Measurements from ENCODE around the gene VEZT. TPM values are rescaled to one million over a fixed set of nuclear protein-coding genes. Genes with fewer than 3 reads are reported as not detected.

VEZT gene
- 192 and 219 TPM in 2 replicates for polyA plus RNA-seq
- polyA minus RNA-seq = 393 and 429 TPM in 2 replicates

GRCh38 chr12:95217377-95218149 lies at the start of gene VEZT, which contains the start of gene FGD6:
TSS of gene VEZT (plus strand) at chr12:95217807. CDS start at chr12:95217851, 44 bp downstream.
TSS of gene FGD6 (minus strand) at chr12:95217467. CDS start at chr12:95217240, 227 bp downstream.
- peak within 1 kb of the TSS; percentile 99 for H3K27ac ChIP-seq (ENCODE audit: low read length)
- H3K9me2 ChIP-seq (ENCODE audit: insufficient read depth, low read length) = no peaks in the 10 kb centered on the region
- peak within 1 kb of the TSS; percentile 78 for H2AFZ ChIP-seq (ENCODE audit: low read depth, low read length)
- H3K9me3 ChIP-seq (ENCODE audit: low read length) = no peaks in the 10 kb centered on the region
- peak within 1 kb of the TSS; percentile 79 for H3K4me2 ChIP-seq (ENCODE audit: low read length)
- TF ChIP-seq EP300 (conservative IDR thresholded peaks at IDR 0.05; ENCODE audit: poor library complexity, severe bottlenecking) = peak; percentile 58
- TF ChIP-seq, protein P1, sequence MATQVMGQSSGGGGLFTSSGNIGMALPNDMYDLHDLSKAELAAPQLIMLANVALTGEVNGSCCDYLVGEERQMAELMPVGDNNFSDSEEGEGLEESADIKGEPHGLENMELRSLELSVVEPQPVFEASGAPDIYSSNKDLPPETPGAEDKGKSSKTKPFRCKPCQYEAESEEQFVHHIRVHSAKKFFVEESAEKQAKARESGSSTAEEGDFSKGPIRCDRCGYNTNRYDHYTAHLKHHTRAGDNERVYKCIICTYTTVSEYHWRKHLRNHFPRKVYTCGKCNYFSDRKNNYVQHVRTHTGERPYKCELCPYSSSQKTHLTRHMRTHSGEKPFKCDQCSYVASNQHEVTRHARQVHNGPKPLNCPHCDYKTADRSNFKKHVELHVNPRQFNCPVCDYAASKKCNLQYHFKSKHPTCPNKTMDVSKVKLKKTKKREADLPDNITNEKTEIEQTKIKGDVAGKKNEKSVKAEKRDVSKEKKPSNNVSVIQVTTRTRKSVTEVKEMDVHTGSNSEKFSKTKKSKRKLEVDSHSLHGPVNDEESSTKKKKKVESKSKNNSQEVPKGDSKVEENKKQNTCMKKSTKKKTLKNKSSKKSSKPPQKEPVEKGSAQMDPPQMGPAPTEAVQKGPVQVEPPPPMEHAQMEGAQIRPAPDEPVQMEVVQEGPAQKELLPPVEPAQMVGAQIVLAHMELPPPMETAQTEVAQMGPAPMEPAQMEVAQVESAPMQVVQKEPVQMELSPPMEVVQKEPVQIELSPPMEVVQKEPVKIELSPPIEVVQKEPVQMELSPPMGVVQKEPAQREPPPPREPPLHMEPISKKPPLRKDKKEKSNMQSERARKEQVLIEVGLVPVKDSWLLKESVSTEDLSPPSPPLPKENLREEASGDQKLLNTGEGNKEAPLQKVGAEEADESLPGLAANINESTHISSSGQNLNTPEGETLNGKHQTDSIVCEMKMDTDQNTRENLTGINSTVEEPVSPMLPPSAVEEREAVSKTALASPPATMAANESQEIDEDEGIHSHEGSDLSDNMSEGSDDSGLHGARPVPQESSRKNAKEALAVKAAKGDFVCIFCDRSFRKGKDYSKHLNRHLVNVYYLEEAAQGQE (IDR thresholded peaks at IDR 0.05; ENCODE audit: borderline replicate concordance) = peak; percentile 88
- TF ChIP-seq RAD21 (conservative IDR thresholded peaks at IDR 0.05) = peak; percentile 72
- TF ChIP-seq SMC3 (conservative IDR thresholded peaks at IDR 0.05; ENCODE audit: poor library complexity) = peak; percentile 67
- peak; percentile 93 for TF ChIP-seq TAF1 (IDR thresholded peaks at IDR 0.05; ENCODE audit: low read depth)
- peak; percentile 99 for TF ChIP-seq POLR2AphosphoS5 (IDR thresholded peaks at IDR 0.05)
- TF ChIP-seq MXI1 (conservative IDR thresholded peaks at IDR 0.05; ENCODE audit: poor library complexity, severe bottlenecking) = peak; percentile 70
- TF ChIP-seq EZH2 (IDR thresholded peaks at IDR 0.05; ENCODE audit: borderline replicate concordance, insufficient read depth, low read length, poor library complexity, severe bottlenecking) = no peak
- TF ChIP-seq, protein P2, sequence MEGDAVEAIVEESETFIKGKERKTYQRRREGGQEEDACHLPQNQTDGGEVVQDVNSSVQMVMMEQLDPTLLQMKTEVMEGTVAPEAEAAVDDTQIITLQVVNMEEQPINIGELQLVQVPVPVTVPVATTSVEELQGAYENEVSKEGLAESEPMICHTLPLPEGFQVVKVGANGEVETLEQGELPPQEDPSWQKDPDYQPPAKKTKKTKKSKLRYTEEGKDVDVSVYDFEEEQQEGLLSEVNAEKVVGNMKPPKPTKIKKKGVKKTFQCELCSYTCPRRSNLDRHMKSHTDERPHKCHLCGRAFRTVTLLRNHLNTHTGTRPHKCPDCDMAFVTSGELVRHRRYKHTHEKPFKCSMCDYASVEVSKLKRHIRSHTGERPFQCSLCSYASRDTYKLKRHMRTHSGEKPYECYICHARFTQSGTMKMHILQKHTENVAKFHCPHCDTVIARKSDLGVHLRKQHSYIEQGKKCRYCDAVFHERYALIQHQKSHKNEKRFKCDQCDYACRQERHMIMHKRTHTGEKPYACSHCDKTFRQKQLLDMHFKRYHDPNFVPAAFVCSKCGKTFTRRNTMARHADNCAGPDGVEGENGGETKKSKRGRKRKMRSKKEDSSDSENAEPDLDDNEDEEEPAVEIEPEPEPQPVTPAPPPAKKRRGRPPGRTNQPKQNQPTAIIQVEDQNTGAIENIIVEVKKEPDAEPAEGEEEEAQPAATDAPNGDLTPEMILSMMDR (IDR thresholded peaks at IDR 0.05; ENCODE audit: poor library complexity, severe bottlenecking) = peak; percentile 88
- H3F3A ChIP-seq (ENCODE audit: insufficient read depth, low read length, poor library complexity, severe bottlenecking) = peaks cover 4% of the 10 kb centered on the region
- peaks cover 6% of the 10 kb centered on the region for H4K20me1 ChIP-seq (ENCODE audit: insufficient read depth)
- peaks cover 81% of the 10 kb centered on the region for H3K79me2 ChIP-seq (replicated peaks; ENCODE audit: insufficient read depth, low read length)
- H3K36me3 ChIP-seq (ENCODE audit: insufficient read depth, low read length) = no peaks in the 10 kb centered on the region
- H3K9ac ChIP-seq (ENCODE audit: low read length) = peak within 1 kb of the TSS; percentile 98
- H3K4me3 ChIP-seq (ENCODE audit: low read length) = peak within 1 kb of the TSS; percentile 82
- no peaks in the 10 kb centered on the region for H3K27me3 ChIP-seq (ENCODE audit: insufficient read depth, low read depth, low read length)

- no peak overlapping the region for H3K4me2 ChIP-seq (ENCODE audit: low read length)
- no peaks in the 10 kb centered on the region for H3K36me3 ChIP-seq (ENCODE audit: insufficient read depth, low read length)
Observed at GRCh38 chr12:95168746-95169145, 48.9 kb upstream of the VEZT start.

More at GRCh38 chr12:95168746-95169145, 48.9 kb upstream of the VEZT start:
- Histone ChIP-seq H3K4me3 (ENCODE audit: low read length) (no peak overlapping the region), H3K9me2 (ENCODE audit: insufficient read depth, low read length) (no peaks in the 10 kb centered on the region), H3K27ac (ENCODE audit: low read length) (no peak overlapping the region), H3K27me3 (ENCODE audit: insufficient read depth, low read depth, low read length) (no peaks in the 10 kb centered on the region), H3F3A (ENCODE audit: insufficient read depth, low read length, poor library complexity, severe bottlenecking) (no peaks in the 10 kb centered on the region), H3K9me3 (ENCODE audit: low read length) (no peaks in the 10 kb centered on the region), H3K79me2 (replicated peaks; ENCODE audit: insufficient read depth, low read length) (no peaks in the 10 kb centered on the region), H2AFZ (ENCODE audit: low read depth, low read length) (no peak overlapping the region), H4K20me1 (ENCODE audit: insufficient read depth) (no peaks in the 10 kb centered on the region), H3K9ac (ENCODE audit: low read length) (no peak overlapping the region)
- TF ChIP-seq EP300 (conservative IDR thresholded peaks at IDR 0.05; ENCODE audit: poor library complexity, severe bottlenecking) = no peak
- no peak for TF ChIP-seq TAF1 (IDR thresholded peaks at IDR 0.05; ENCODE audit: low read depth)
- TF ChIP-seq MXI1 (conservative IDR thresholded peaks at IDR 0.05; ENCODE audit: poor library complexity, severe bottlenecking) = no peak
- no peak for TF ChIP-seq SMC3 (conservative IDR thresholded peaks at IDR 0.05; ENCODE audit: poor library complexity)
